ENCODE results near the gene TNS1. TPM values are rescaled to one million over a fixed set of nuclear protein-coding genes. Genes with fewer than 3 reads are reported as not detected.

Gene TNS1
- total RNA-seq, 1 experiment from 2014 or later: 1.5 TPM

GRCh38 chr2:217940261-217941220, 62.3 kb downstream of the TNS1 start:
- intact Hi-C loops (cut with micrococcal nuclease): no loop called here
- H3K4me2 ChIP-seq (ENCODE audit: low read length): no peak overlapping the region
- no peaks in the 10 kb centered on the region for H3K4me1 ChIP-seq (ENCODE audit: insufficient read depth, low read length)

GRCh38 chr2:217939629-217940245, 63.1 kb downstream of the TNS1 start:
- Histone ChIP-seq H4K20me1 (ENCODE audit: low read length) (no peaks in the 10 kb centered on the region), H3K36me3 (ENCODE audit: low read depth, low read length) (no peaks in the 10 kb centered on the region), H3K4me1 (ENCODE audit: insufficient read depth, low read length) (no peaks in the 10 kb centered on the region), H2AFZ (ENCODE audit: low read length) (no peak overlapping the region), H3K27ac (ENCODE audit: low read length) (no peak overlapping the region), H3K27me3 (ENCODE audit: low read length) (peaks cover 81% of the 10 kb centered on the region), H3K4me3 (ENCODE audit: low read length) (no peak overlapping the region), H3K9me2 (replicated peaks; ENCODE audit: low read length) (no peaks in the 10 kb centered on the region), H3K4me2 (ENCODE audit: low read length) (no peak overlapping the region), H3F3A (ENCODE audit: low read length, unreplicated experiment) (no peaks in the 10 kb centered on the region), H3K9ac (ENCODE audit: low read length) (no peak overlapping the region), H3K9me3 (ENCODE audit: low read length) (no peaks in the 10 kb centered on the region), H3K79me2 (ENCODE audit: low read length) (no peaks in the 10 kb centered on the region)
- BruUV-seq (replicated peaks): no TSS peak
- DNase-seq (no peak), ATAC-seq (no peak)
- no peak for TF ChIP-seq EZH2phosphoT487 (IDR thresholded peaks at IDR 0.05; ENCODE audit: borderline replicate concordance, low read length)
- TF ChIP-seq CTCF (conservative IDR thresholded peaks at IDR 0.05; ENCODE audit: low read depth, low read length): no peak
- TF ChIP-seq EZH2 (IDR thresholded peaks at IDR 0.05; ENCODE audit: low read length, unreplicated experiment): no peak
- intact Hi-C loops (cut with micrococcal nuclease): no loop called here
- ChIA-PET CTCF (no interaction called here), POLR2A (ENCODE audit: unreplicated experiment) (no interaction called here)

More at GRCh38 chr2:217940261-217941220, 62.3 kb downstream of the TNS1 start:
- no peak for TF ChIP-seq EZH2 (IDR thresholded peaks at IDR 0.05; ENCODE audit: low read length, unreplicated experiment)
- TF ChIP-seq CTCF (conservative IDR thresholded peaks at IDR 0.05; ENCODE audit: low read depth, low read length): no peak
- DNase-seq (no peak), ATAC-seq (no peak)
- no peak overlapping the region for H3K9ac ChIP-seq (ENCODE audit: low read length)
- BruUV-seq (replicated peaks): no TSS peak
- H3F3A ChIP-seq (ENCODE audit: low read length, unreplicated experiment): no peaks in the 10 kb centered on the region
- ChIA-PET CTCF (no interaction called here), POLR2A (ENCODE audit: unreplicated experiment) (no interaction called here)
- no peaks in the 10 kb centered on the region for H4K20me1 ChIP-seq (ENCODE audit: low read length)
- H3K36me3 ChIP-seq (ENCODE audit: low read depth, low read length): no peaks in the 10 kb centered on the region
- H3K9me2 ChIP-seq (replicated peaks; ENCODE audit: low read length): no peaks in the 10 kb centered on the region
- no peak overlapping the region for H2AFZ ChIP-seq (ENCODE audit: low read length)
- no peaks in the 10 kb centered on the region for H3K79me2 ChIP-seq (ENCODE audit: low read length)
- H3K27ac ChIP-seq (ENCODE audit: low read length): no peak overlapping the region
- no peak overlapping the region for H3K4me3 ChIP-seq (ENCODE audit: low read length)
- peaks cover 84% of the 10 kb centered on the region for H3K27me3 ChIP-seq (ENCODE audit: low read length)
- no peaks in the 10 kb centered on the region for H3K9me3 ChIP-seq (ENCODE audit: low read length)

- BruUV-seq (replicated peaks): no TSS peak
- Histone ChIP-seq H3K36me3 (ENCODE audit: low read depth, low read length) (no peaks in the 10 kb centered on the region), H4K20me1 (ENCODE audit: low read length) (no peaks in the 10 kb centered on the region), H3F3A (ENCODE audit: low read length, unreplicated experiment) (no peaks in the 10 kb centered on the region), H3K4me3 (ENCODE audit: low read length) (no peak overlapping the region), H3K79me2 (ENCODE audit: low read length) (no peaks in the 10 kb centered on the region), H3K4me1 (ENCODE audit: insufficient read depth, low read length) (no peaks in the 10 kb centered on the region), H3K9me2 (replicated peaks; ENCODE audit: low read length) (no peaks in the 10 kb centered on the region), H3K27ac (ENCODE audit: low read length) (no peak overlapping the region), H2AFZ (ENCODE audit: low read length) (no peak overlapping the region), H3K27me3 (ENCODE audit: low read length) (peaks cover 81% of the 10 kb centered on the region), H3K9ac (ENCODE audit: low read length) (no peak overlapping the region), H3K4me2 (ENCODE audit: low read length) (no peak overlapping the region), H3K9me3 (ENCODE audit: low read length) (no peaks in the 10 kb centered on the region)
- TF ChIP-seq EZH2phosphoT487 (IDR thresholded peaks at IDR 0.05; ENCODE audit: borderline replicate concordance, low read length) (no peak), CTCF (conservative IDR thresholded peaks at IDR 0.05; ENCODE audit: low read depth, low read length) (no peak), EZH2 (IDR thresholded peaks at IDR 0.05; ENCODE audit: low read length, unreplicated experiment) (no peak)
- intact Hi-C loops (cut with micrococcal nuclease): no loop called here
- ChIA-PET POLR2A (ENCODE audit: unreplicated experiment) (no interaction called here), CTCF (no interaction called here)
- DNase-seq (no peak), ATAC-seq (no peak)
These were observed 63.6 kb downstream of the TNS1 start for GRCh38 chr2:217939220-217939619.
